LHCN-M2 (cell line): ENCODE data around the gene WDR43. TPM values are rescaled to one million over a fixed set of nuclear protein-coding genes. Genes with fewer than 3 reads are reported as not detected.

Source experiments
- DNase-seq: peaks from one replicate; pipeline ENCODE4 v3.0.0-alpha.2; 2012; ENCODE audit warnings: low read depth
- total RNA-seq: library from RNA; depleted of rRNA; stranded (reverse); fragments of >200 nt; gene quantifications from 2 replicates; pipeline ENCODE4 v1.2.3, GENCODE V29; 2014; rRNA removed

Gene WDR43
- total RNA-seq, 1 experiment from 2014 or later: 68.1 TPM

DNA sequence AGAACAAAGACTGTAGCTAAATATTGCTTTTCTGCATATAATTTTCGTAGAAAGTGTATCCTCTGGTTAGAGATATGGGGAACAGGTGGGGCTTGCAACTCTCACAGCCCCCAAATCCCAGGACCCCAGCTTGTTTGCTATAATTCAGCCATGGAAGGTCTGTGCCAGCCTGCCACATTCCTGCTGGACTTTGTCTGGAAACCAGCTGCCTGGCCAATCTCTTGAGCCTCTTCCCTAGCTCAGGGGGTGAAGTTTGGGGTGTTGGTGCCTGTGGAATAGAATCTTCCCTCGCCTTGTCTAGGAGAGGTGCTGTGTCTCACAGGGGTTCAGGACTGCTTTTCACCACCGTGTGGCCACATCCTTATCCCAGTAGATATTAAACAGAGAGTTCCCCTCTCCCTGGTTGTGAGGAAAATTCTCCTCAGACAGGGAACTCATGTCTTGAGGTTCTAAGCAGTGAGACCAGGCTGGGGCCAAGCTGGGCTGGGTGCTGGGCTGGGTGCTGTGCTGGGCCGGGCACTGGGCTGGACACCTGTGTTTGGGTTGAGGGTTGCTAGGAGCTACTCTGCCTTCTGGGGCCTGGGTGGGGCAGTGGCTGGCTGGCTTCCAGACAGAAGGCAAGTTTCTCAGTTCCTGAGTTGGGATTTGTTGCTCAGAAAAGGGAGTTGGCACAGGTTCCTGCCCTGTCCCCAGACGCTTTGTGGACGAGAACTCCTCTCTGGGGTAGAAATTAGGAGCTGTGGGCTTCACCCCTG is 98.9 kb downstream of the WDR43 start:
- DNase-seq: no peak

DNA sequence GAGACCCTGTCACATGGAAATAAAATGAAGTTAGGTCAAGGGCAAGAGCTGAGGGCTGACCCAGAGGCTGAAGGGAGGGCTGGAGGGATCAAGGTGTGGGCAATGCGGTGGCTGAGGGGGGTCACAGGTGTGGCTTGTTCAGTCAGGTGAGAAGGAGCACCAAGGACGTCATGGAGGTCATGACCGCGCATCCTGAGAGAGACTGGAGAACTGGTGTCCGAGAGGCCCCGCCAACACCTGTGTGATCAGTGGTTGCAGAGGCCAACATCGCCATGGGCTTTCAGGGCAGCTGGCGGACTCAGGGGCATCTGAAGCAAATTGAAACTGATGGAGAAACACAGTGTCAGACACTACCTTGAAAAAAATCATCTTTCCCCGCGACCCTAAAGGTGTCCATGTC is 99.6 kb downstream of the WDR43 start:
- no peak for DNase-seq

- no peak for DNase-seq
These were observed 100.2 kb downstream of the WDR43 start for GRCh38 chr2:28994679-28995078.

- DNase-seq: no peak
These were observed 101.6 kb downstream of the WDR43 start for GRCh38 chr2:28995765-28996750.

DNA sequence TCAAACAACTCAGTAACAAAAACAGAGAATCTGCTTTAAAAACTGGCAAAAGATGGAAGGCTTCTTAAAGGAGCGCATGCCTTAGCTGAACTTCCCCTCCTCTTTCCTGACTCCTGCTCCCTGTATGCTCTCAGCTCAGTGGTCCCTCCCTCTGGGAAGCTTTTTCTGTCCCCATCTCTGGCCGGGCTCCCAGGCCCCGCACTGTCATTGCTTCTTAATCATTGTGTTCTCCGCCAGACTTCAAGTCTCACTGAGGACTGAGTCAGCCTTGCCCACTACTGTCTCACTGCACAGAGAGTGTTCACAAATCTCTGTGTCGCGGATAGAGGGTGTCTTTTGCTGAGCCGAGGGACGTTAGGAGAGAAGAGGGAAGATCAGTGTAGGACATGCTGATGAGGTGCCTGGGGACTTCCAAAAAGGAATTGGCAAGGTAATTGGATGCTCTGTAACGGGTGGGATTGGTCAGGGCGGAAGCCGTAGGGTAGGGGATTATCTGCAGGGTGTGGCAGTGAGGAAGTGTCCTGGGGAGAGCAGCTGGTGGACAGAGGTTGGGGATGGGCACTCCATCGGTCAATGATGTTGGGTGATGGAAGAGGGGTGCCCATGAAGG is 102.9 kb downstream of the WDR43 start:
- DNase-seq: no peak

Other genes with a start within 250 kb of the WDR43 start
- gene PPP1CB, start 142.8 kb upstream of the WDR43 start, total RNA-seq: 162 and 204 TPM in 2 replicates
- gene SPDYA, start 83.8 kb upstream of the WDR43 start, total RNA-seq: 0.63 and 1.1 TPM in 2 replicates
- 9.6 and 11.9 TPM in 2 replicates for gene TRMT61B, start 24.4 kb upstream of the WDR43 start, total RNA-seq
- 0.38 and 0.75 TPM in 2 replicates for gene TOGARAM2, start 86.6 kb downstream of the WDR43 start, total RNA-seq
- gene PCARE, start 179.9 kb downstream of the WDR43 start, total RNA-seq: not detected in 2 replicates
- 31.4 and 38.0 TPM in 2 replicates for gene CLIP4, start 220.7 kb downstream of the WDR43 start, total RNA-seq